ENCODE data around the gene NEU4.

- TF ChIP-seq KAT7 (CRISPR knock-in tag; IDR thresholded peaks at IDR 0.05; ENCODE audit: borderline replicate concordance) (no peak), IRF2 (CRISPR knock-in tag; IDR thresholded peaks at IDR 0.05; ENCODE audit: borderline replicate concordance, low read depth) (no peak), CTCF (IDR thresholded peaks at IDR 0.05) (no peak), ZNF138 (CRISPR knock-in tag; conservative IDR thresholded peaks at IDR 0.05) (no peak)
Measured at GRCh38 chr2:241837197-241837965, 28.4 kb downstream of the NEU4 start.
